Naive thymus-derived CD4-positive, alpha-beta T cell (primary cell): ENCODE results near the gene CEBPE. TPM values are rescaled to one million over a fixed set of nuclear protein-coding genes. Genes with fewer than 3 reads are reported as not detected.

Experiments used
- ATAC-seq: fragments of 150-1000 bp; cut with Tn5 transposase; 2 replicates; pipeline ENCODE4 v1.10.0; 2021; ENCODE audit warnings: mild to moderate bottlenecking, moderate library complexity
- CTCF ChIA-PET: fragments of 350-600 bp; sonication (Branson Sonifier 250); formaldehyde crosslinking; loops from one replicate; lab custom pipeline; 2021; ENCODE audit warnings: antibody characterized with exemption; lab: Charles Lee
- POLR2A ChIA-PET: fragments of 350-600 bp; sonication (Branson Sonifier 250); formaldehyde crosslinking; loops from one replicate; lab custom pipeline; 2021; ENCODE audit warnings: antibody characterized with exemption, inconsistent platforms; lab: Charles Lee
- DNase-seq, 9 donors: peaks; one replicate each; pipeline versions ENCODE4 v3.0.0 to v3.0.0-alpha.2; 2020 to 2022; ENCODE audit warnings: mixed read lengths in 1 of 9
- H3K27ac ChIP-seq: one replicate; pipeline ENCODE4 v1.7.0; 2013; ENCODE audit warnings: mild to moderate bottlenecking, low read depth, low read length, moderate library complexity
- H3K27me3 ChIP-seq, 2 donors: one replicate each; pipeline ENCODE4 v1.7.0; 2013; ENCODE audit warnings: low read length in 2 of 2, mild to moderate bottlenecking in 2 of 2, moderate library complexity in 2 of 2; ENCODE audit not compliant: control insufficient read depth in 2 of 2, insufficient read depth in 2 of 2
- H3K36me3 ChIP-seq, 3 experiments: 1 replicate in 2 of 3; 2 replicates in 1 of 3; pipeline ENCODE4 v1.7.0; 2013; ENCODE audit warnings: low read length in 3 of 3, mild to moderate bottlenecking in 3 of 3, moderate library complexity in 1 of 3; ENCODE audit not compliant: insufficient read depth in 3 of 3, control insufficient read depth in 2 of 3
- H3K4me1 ChIP-seq, 2 donors: one replicate each; pipeline ENCODE4 v1.7.0; 2013; ENCODE audit warnings: low read length in 2 of 2, mild to moderate bottlenecking in 2 of 2, moderate library complexity in 1 of 2; ENCODE audit not compliant: control insufficient read depth in 2 of 2, insufficient read depth in 2 of 2
- H3K4me3 ChIP-seq: 2 replicates; pipeline ENCODE4 v1.7.0; 2013; ENCODE audit warnings: mild to moderate bottlenecking, low read length
- H3K9me3 ChIP-seq, 3 experiments: 1 replicate in 2 of 3; 2 replicates in 1 of 3; pipeline ENCODE4 v1.7.0; 2013; ENCODE audit warnings: low read length in 3 of 3; ENCODE audit not compliant: control insufficient read depth in 2 of 3
- H3K27ac Mint-ChIP-seq, 9 donors: one replicate each; pipeline ENCODE4 v1.8.0; 2020 to 2022; ENCODE audit warnings: mixed read lengths in 9 of 9, mild to moderate bottlenecking in 8 of 9, moderate library complexity in 5 of 9, inconsistent platforms in 2 of 9
- H3K27me3 Mint-ChIP-seq, 5 donors: one replicate each; pipeline ENCODE4 v1.8.0; 2021 to 2022; ENCODE audit warnings: mixed read lengths in 5 of 5, mild to moderate bottlenecking in 1 of 5
- H3K36me3 Mint-ChIP-seq, 5 donors: one replicate each; pipeline ENCODE4 v1.8.0; 2020 to 2022; ENCODE audit warnings: mixed read lengths in 5 of 5, mild to moderate bottlenecking in 3 of 5, inconsistent platforms in 1 of 5
- H3K4me1 Mint-ChIP-seq, 7 donors: one replicate each; pipeline ENCODE4 v1.8.0; 2020 to 2022; ENCODE audit warnings: mixed read lengths in 7 of 7, mild to moderate bottlenecking in 3 of 7, inconsistent platforms in 1 of 7
- H3K4me3 Mint-ChIP-seq, 10 donors: one replicate each; pipeline ENCODE4 v1.8.0; 2020 to 2022; ENCODE audit warnings: mild to moderate bottlenecking in 10 of 10, mixed read lengths in 10 of 10, moderate library complexity in 6 of 10, inconsistent platforms in 2 of 10
- H3K9me3 Mint-ChIP-seq, 11 donors: one replicate each; pipeline ENCODE4 v1.8.0; 2020 to 2022; ENCODE audit warnings: mixed read lengths in 11 of 11, mild to moderate bottlenecking in 4 of 11, inconsistent platforms in 1 of 11, moderate library complexity in 1 of 11
- intact Hi-C, 2 donors: fragments of 100-400 bp; cut with micrococcal nuclease; formaldehyde crosslinking; loops; one replicate each; pipeline ENCODE4 v1.15.1; 2023
- polyA plus RNA-seq, 2 donors: library from polyadenylated mRNA; unstranded; fragments of 300-500 nt; fragmentation: Illumina TruSeq; gene quantifications; one replicate each; pipeline ENCODE4 v1.2.3, GENCODE V29; 2021
- total RNA-seq, 6 experiments: library from RNA in 5 of 6; stranded (reverse) in 5 of 6; gene quantifications; 1 replicate in 5 of 6; 2 replicates in 1 of 6; pipeline ENCODE4 v1.2.3 and lab custom pipeline; 2021 to 2026

Gene CEBPE
- total and polyA plus RNA-seq, 7 experiments from 2014 or later: 0.19 to 1.7 (median 0.65) TPM

- peak overlapping the region in 3 of 9 donors; percentile 28 to 90 (median 62) for H3K27ac Mint-ChIP-seq
- DNase-seq (no peak), ATAC-seq (no peak)
- Histone ChIP-seq H3K36me3 (no peaks in the 10 kb centered on the region), H3K27ac (no peak overlapping the region), H3K4me1 (peaks cover 0 to 19% of the 10 kb centered on the region in 2 donors), H3K27me3 (peaks cover 0 to 3% of the 10 kb centered on the region in 2 donors), H3K4me3 (no peak overlapping the region), H3K9me3 (no peaks in the 10 kb centered on the region)
- ChIA-PET CTCF (interaction anchor here (0.7 to 2.3 kb wide), 5 partner anchors 13 to 748 kb away, joined by 3 to 7 read pairs (median 3); no protein-coding TSS in a partner anchor), POLR2A (interaction anchor here (0.7 to 2.3 kb wide), 5 partner anchors 8 to 299 kb away, joined by 3 to 13 read pairs (median 3); no protein-coding TSS in a partner anchor)
- peaks cover 3 to 56% (median 23%) of the 10 kb centered on the region in 7 donors for H3K4me1 Mint-ChIP-seq
- H3K4me3 Mint-ChIP-seq: no peak overlapping the region
- peaks cover 0 to 11% (median 0%) of the 10 kb centered on the region in 5 donors for H3K36me3 Mint-ChIP-seq
- no peaks in the 10 kb centered on the region for H3K9me3 Mint-ChIP-seq
- H3K27me3 Mint-ChIP-seq: peaks cover 0 to 17% (median 0%) of the 10 kb centered on the region in 5 donors
- intact Hi-C loops: no loop called here
Measured at GRCh38 chr14:23163830-23164229, 44.8 kb upstream of the CEBPE start.

GRCh38 chr14:23162800-23163199, 43.7 kb upstream of the CEBPE start:
- peak overlapping the region in 7 of 9 donors; percentile 18 to 94 (median 76) for H3K27ac Mint-ChIP-seq
- intact Hi-C loops: loop anchor here in 1 of 2 donors (1.0 kb wide), 1 partner anchor 42 kb away; no protein-coding TSS in a partner anchor

GRCh38 chr14:23162005-23162404, 43.0 kb upstream of the CEBPE start:
- Mint-ChIP-seq H3K36me3 (peaks cover 0 to 11% (median 0%) of the 10 kb centered on the region in 5 donors), H3K27ac (peak overlapping the region in 8 of 9 donors; percentile 16 to 94 (median 69)), H3K27me3 (peaks cover 0 to 16% (median 0%) of the 10 kb centered on the region in 5 donors), H3K4me1 (peaks cover 3 to 48% (median 23%) of the 10 kb centered on the region in 7 donors), H3K9me3 (no peaks in the 10 kb centered on the region), H3K4me3 (peak overlapping the region in 7 of 10 donors; percentile 53 to 86 (median 71))
- no peaks in the 10 kb centered on the region for H3K36me3 ChIP-seq
- H3K27ac ChIP-seq: no peak overlapping the region
- POLR2A ChIA-PET: interaction anchor here (0.6 to 2.3 kb wide), 6 partner anchors 10 to 301 kb away, joined by 3 to 13 read pairs (median 4); partner anchors contain the start of genes ACIN1, C14orf119 and SLC7A8
- CTCF ChIA-PET: interaction anchor here (0.6 to 1.3 kb wide), 5 partner anchors 17 to 132 kb away, joined by 3 to 5 read pairs (median 4); partner anchors contain the start of gene SLC7A8
- DNase-seq (no peak), ATAC-seq (no peak)
- H3K9me3 ChIP-seq: no peaks in the 10 kb centered on the region
- H3K4me1 ChIP-seq: peaks cover 0 to 19% of the 10 kb centered on the region in 2 donors
- no peaks in the 10 kb centered on the region for H3K27me3 ChIP-seq
- H3K4me3 ChIP-seq: no peak overlapping the region
- intact Hi-C loops: loop anchor here in 1 of 2 donors (1.0 kb wide), 1 partner anchor 42 kb away; no protein-coding TSS in a partner anchor

More at GRCh38 chr14:23162800-23163199, 43.7 kb upstream of the CEBPE start:
- Histone ChIP-seq H3K4me1 (peaks cover 0 to 19% of the 10 kb centered on the region in 2 donors), H3K9me3 (no peaks in the 10 kb centered on the region), H3K4me3 (no peak overlapping the region), H3K27me3 (no peaks in the 10 kb centered on the region), H3K36me3 (no peaks in the 10 kb centered on the region), H3K27ac (no peak overlapping the region)
- Mint-ChIP-seq H3K4me3 (peak overlapping the region in 5 of 10 donors; percentile 29 to 86 (median 62)), H3K4me1 (peaks cover 3 to 46% (median 23%) of the 10 kb centered on the region in 7 donors), H3K9me3 (no peaks in the 10 kb centered on the region), H3K36me3 (peaks cover 0 to 11% (median 0%) of the 10 kb centered on the region in 5 donors), H3K27me3 (peaks cover 0 to 15% (median 0%) of the 10 kb centered on the region in 5 donors)
- POLR2A ChIA-PET: interaction anchor here (1.2 to 2.3 kb wide), 3 partner anchors 9 to 68 kb away, joined by 3 to 13 read pairs (median 3); partner anchors contain the start of genes ACIN1 and C14orf119
- CTCF ChIA-PET: interaction anchor here (0.5 to 1.4 kb wide), 5 partner anchors 14 to 925 kb away, joined by 3 to 4 read pairs (median 4); partner anchors contain the start of gene SLC7A8
- no peak for DNase-seq
- ATAC-seq: no peak

- Mint-ChIP-seq H3K9me3 (no peaks in the 10 kb centered on the region), H3K27me3 (peaks cover 0 to 12% (median 0%) of the 10 kb centered on the region in 5 donors), H3K4me1 (peaks cover 6 to 54% (median 27%) of the 10 kb centered on the region in 7 donors), H3K36me3 (peaks cover 0 to 6% (median 0%) of the 10 kb centered on the region in 5 donors), H3K4me3 (peak overlapping the region in 4 of 10 donors; percentile 9 to 46 (median 19)), H3K27ac (peak overlapping the region in 5 of 9 donors; percentile 48 to 90 (median 78))
- ChIA-PET POLR2A (interaction anchor here (0.6 to 1.4 kb wide), 2 partner anchors 39 to 41 kb away, joined by 4 to 9 read pairs; no protein-coding TSS in a partner anchor), CTCF (no interaction called here)
- ATAC-seq: peak; percentile 89
- DNase-seq: no peak
- Histone ChIP-seq H3K36me3 (no peaks in the 10 kb centered on the region), H3K27me3 (no peaks in the 10 kb centered on the region), H3K4me1 (peaks cover 0 to 19% of the 10 kb centered on the region in 2 donors), H3K9me3 (no peaks in the 10 kb centered on the region), H3K27ac (no peak overlapping the region), H3K4me3 (no peak overlapping the region)
- intact Hi-C loops: no loop called here
Measured at GRCh38 chr14:23160924-23161522, 42.0 kb upstream of the CEBPE start.

DNA sequence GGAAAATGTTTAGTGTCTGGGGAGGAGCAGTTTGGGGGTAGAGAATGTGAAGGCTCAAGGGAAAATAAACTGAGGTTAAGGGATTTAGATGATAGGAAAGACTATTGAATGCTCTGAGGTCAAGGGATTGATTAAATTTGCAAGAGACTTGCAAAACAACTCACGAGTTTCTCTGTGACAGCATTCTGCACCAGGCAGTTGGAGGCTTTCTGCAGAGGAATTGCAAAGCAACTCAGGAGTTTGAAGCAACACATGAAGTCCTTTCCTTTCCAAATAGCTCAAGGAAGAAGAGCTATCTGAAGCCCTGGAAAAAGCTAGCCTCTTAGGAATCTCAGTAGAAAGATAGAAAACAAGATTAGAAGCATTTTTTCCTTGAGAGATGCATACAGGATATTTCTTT, 40.5 kb upstream of the CEBPE start:
- H3K4me3 Mint-ChIP-seq: no peak overlapping the region
- Histone ChIP-seq H3K9me3 (no peaks in the 10 kb centered on the region), H3K4me1 (peaks cover 0 to 29% of the 10 kb centered on the region in 2 donors), H3K27me3 (no peaks in the 10 kb centered on the region), H3K36me3 (no peaks in the 10 kb centered on the region), H3K4me3 (no peak overlapping the region), H3K27ac (no peak overlapping the region)
- ATAC-seq (no peak), DNase-seq (no peak)
- peaks cover 0 to 12% (median 0%) of the 10 kb centered on the region in 5 donors for H3K27me3 Mint-ChIP-seq
- POLR2A ChIA-PET: no interaction called here
- peak overlapping the region in 1 of 9 donors; percentile 31 for H3K27ac Mint-ChIP-seq
- no peaks in the 10 kb centered on the region for H3K36me3 Mint-ChIP-seq
- peaks cover 6 to 61% (median 39%) of the 10 kb centered on the region in 7 donors for H3K4me1 Mint-ChIP-seq
- no peaks in the 10 kb centered on the region for H3K9me3 Mint-ChIP-seq
- intact Hi-C loops: no loop called here
- CTCF ChIA-PET: no interaction called here

DNA sequence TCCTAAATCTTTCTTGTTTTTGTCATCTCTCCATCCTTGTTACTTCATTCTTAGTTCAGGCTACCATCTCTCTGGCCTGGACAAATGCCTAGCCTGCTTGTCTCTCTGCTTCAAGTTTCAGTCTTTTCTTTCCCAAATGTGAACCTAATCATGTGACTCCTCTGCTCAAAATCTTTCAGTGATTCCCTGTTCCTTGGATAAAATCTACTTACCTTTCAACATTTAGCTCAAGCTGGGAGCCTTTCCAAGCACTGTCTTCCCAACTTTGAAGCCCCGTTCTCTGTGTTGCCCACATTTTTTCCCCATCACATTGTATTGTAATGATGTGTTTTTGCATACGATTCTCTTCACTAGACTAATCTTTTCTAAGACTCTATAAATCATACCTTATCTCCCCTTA, 39.7 kb upstream of the CEBPE start:
- H3K27me3 ChIP-seq: no peaks in the 10 kb centered on the region
- Mint-ChIP-seq H3K27me3 (peaks cover 0 to 12% (median 0%) of the 10 kb centered on the region in 5 donors), H3K4me3 (no peak overlapping the region), H3K36me3 (no peaks in the 10 kb centered on the region), H3K9me3 (no peaks in the 10 kb centered on the region), H3K4me1 (peaks cover 7 to 61% (median 47%) of the 10 kb centered on the region in 7 donors), H3K27ac (peak overlapping the region in 2 of 9 donors; percentile 16 to 31)
- ChIA-PET CTCF (interaction anchor here (0.8 kb wide), 1 partner anchor 37 kb away, joined by 3 read pairs; no protein-coding TSS in a partner anchor), POLR2A (no interaction called here)
- intact Hi-C loops: no loop called here
- no peak overlapping the region for H3K4me3 ChIP-seq
- H3K36me3 ChIP-seq: no peaks in the 10 kb centered on the region
- DNase-seq (no peak), ATAC-seq (no peak)
- peaks cover 0 to 37% of the 10 kb centered on the region in 2 donors for H3K4me1 ChIP-seq
- H3K27ac ChIP-seq: no peak overlapping the region
- no peaks in the 10 kb centered on the region for H3K9me3 ChIP-seq
